GM19438 (cell line): ENCODE measurements around the gene SCG3.

Experiments used
- ATAC-seq: cut with Tn5 transposase; IDR thresholded peaks from one replicate; pipeline ENCODE4 v1.9.1; 2021; ENCODE audit warnings: low read depth; ENCODE audit not compliant: unreplicated experiment

The SCG3 gene

DNA sequence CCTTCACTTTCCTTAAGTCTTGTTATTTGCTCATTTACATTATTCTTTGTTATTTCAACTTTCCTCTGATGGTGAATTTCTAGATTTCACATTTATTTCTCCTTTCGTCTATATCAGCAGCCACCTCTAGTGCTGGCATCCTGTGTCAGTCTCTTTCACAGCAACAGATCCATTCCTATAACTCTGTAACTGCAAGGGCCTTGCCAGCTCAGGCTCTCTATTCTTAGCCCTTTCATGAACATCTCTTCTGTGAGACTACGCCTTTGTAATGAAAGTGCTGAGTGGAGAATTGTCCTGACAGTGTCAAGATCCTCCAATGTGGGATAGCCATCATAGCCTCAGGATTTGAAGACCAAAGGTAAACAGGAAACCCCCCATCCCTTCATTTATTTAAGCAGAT lies 3.9 kb upstream of the SCG3 start:
- no peak for ATAC-seq

GRCh38 chr15:51678096-51678495 lies 3.2 kb upstream of the SCG3 start:
- no peak for ATAC-seq

- no peak for ATAC-seq
Observed at GRCh38 chr15:51680321-51680720, 982 bp upstream of the SCG3 start.

GRCh38 chr15:51687565-51687964 lies 6.3 kb downstream of the SCG3 start:
- no peak for ATAC-seq

- ATAC-seq, result no peak
Observed at GRCh38 chr15:51688863-51689262, 7.6 kb downstream of the SCG3 start.

GRCh38 chr15:51692154-51692553 lies 10.9 kb downstream of the SCG3 start:
- ATAC-seq, result no peak

DNA sequence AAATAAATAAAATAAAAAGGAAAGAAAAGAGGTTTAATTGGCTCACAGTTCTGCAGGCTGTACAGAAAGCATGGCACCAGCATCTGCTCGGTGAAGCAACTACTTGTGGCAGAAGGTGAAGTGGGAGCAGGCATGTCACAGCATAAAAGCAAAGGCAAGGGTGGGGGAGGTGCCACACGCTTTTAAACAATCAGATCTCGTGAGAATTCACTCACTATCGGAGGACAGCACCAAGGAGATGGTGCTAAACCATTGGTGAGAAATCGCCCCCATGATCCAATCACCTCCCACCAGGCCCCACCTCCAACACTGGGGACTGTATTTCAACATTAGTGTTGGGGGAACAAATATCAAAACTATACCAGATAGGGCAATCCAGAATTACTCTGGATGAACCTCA lies 15.3 kb downstream of the SCG3 start:
- no peak for ATAC-seq

- no peak for ATAC-seq
Observed at GRCh38 chr15:51697163-51697562, 15.9 kb downstream of the SCG3 start.

- ATAC-seq, result no peak
Observed at GRCh38 chr15:51699373-51699772, 18.1 kb downstream of the SCG3 start.

DNA sequence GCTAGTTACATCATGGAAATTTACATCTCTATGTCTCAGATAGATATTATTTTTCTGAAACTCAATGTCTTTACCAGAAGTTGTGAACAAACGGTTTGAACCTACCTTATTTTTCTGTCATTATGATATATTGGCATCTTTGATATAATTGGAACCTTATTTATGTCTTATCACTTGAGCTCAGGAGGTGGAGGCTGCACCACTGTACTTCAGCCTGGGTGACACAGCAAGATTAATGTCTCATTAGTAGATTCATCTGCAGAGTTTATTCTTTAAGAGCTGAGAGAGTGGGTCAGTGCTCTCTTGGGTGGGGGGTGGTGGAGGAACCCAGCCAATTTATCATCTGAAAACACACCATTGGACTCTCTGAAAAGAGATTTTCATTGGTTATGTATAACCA lies 21.4 kb downstream of the SCG3 start:
- ATAC-seq, result no peak

DNA sequence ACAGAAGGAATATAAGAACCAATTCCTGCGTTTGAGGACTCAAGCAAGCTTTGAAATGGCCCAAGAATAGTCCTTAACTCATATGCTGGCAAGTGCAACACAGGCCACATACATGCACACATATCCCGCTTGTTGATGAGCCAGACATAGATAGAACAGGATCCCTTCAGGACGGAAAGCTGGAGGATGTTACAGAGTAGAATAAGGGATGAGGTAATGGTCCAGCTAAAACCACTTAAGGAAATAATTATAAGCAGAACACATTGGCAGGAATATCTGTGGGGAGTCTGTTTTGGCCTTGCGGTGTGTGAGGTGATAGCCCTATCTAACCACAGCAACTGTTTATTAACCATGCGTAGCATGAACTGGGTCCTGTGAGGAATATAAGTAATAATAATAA lies 25.0 kb downstream of the SCG3 start:
- no peak for ATAC-seq

- no peak for ATAC-seq
Observed at GRCh38 chr15:51706926-51707608, 25.8 kb downstream of the SCG3 start.

GRCh38 chr15:51708013-51708412 lies 26.7 kb downstream of the SCG3 start:
- ATAC-seq, result no peak

- no peak for ATAC-seq
Observed at GRCh38 chr15:51709031-51709430, 27.7 kb downstream of the SCG3 start.

GRCh38 chr15:51714162-51714561 lies 32.9 kb downstream of the SCG3 start:
- no peak for ATAC-seq

GRCh38 chr15:51714911-51715310 lies 33.6 kb downstream of the SCG3 start:
- ATAC-seq, result no peak

DNA sequence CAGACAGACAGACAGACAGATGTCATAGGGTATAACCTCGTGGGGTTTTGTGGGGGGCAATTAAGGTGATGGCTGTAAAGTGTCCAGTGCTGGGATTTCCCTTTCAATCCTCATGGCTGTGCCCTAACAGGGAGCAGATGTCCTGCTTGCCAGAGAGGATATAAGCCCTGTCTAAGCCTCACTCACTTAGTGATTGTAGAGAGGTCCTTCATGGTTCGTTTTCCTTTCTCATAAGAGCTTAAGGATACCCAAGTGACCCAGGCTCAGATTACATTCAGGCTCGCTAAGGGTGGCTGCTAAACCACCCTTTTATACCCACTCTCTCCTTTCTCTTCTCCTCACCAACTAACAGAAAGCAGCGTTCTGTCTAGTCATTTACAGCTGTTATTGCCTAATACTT lies 36.9 kb downstream of the SCG3 start:
- ATAC-seq, result no peak

- ATAC-seq, result no peak
Observed at GRCh38 chr15:51718746-51719145, 37.4 kb downstream of the SCG3 start.

DNA sequence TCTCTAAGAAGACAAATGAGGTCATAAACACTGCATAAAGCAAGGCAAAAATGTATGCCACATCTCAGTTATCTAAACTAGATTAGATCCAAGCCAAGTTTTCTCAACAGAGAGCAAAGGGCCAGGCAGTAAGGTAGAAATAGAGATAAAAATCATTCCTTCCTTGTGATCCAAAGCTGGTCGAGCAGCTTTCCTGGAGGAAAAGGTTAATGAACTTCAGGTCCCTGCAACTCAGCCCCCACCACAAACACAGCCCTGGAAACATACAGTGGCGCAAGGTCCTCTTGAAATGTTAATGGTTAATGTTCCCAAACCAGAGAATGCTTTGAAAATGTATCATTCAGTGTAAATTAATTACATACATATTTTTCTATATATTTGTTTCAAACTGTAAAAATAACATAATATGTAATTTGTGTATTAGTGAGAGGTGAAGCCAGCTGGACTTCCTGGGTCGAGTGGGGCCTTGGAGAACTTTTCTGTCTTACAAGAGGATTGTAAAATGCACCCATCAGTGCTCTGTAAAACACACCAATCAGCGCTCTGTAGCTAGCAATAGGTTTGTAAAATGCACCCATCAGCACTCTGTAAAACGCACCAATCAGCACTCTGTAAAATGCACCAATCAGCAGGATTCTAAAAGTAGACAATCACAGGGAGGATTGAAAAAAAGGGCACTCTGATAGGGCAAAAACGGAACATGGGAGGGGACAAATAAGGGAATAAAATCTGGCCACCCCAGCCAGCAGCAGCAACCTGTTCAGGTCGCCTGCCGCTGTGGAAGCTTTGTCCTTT lies 39.1 kb downstream of the SCG3 start:
- no peak for ATAC-seq

- ATAC-seq, result no peak
Observed at GRCh38 chr15:51721199-51721960, 40.1 kb downstream of the SCG3 start.

DNA sequence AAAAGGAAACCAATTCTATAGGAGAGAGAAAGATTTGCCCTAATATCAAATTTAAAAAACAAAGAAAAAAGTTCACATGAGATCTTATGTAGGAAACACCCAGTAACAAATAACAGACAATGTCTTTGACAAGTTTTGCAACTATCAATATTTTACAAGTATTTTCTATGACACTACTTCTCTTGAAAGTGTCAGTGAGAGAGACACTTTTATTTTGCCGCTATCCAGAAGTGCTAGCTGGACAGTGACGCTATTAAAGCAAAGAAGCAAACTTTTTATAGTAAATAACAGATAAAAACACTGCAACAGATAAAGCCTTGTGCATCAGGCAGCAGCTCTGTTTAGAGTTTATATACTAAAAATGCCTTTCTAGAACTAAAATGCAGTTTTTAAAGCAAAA lies 42.9 kb downstream of the SCG3 start:
- ATAC-seq, result no peak

- no peak for ATAC-seq
Observed at GRCh38 chr15:51724673-51725072, 43.4 kb downstream of the SCG3 start.
